ENCODE data around the gene TNFRSF8. TPM values are rescaled to one million over a fixed set of nuclear protein-coding genes. Genes with fewer than 3 reads are reported as not detected.

The TNFRSF8 gene
- total RNA-seq, 1 donor from 2014 or later = not detected

DNA sequence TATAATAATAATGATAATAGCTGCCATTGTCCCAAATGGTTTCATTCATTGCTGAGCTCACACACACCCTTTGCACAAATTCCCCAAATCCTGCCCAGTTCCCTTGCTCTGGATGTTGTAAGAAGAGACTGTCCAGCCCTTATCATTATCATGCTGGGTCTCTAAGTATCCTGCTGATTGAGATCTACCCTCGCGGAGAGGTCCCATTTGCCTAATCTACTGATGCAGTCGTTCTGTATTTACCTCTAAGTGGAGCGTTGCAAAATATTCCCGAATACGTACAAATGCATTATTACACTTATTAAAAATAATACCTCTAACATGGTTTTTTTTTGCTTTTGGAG is 51.2 kb downstream of the TNFRSF8 start:
- no peak for DNase-seq (ENCODE audit: low read depth)
- no peaks in the 10 kb centered on the region for H3K36me3 ChIP-seq (ENCODE audit: control insufficient read depth, insufficient read depth, low read length)
- no peak for TF ChIP-seq CTCF (IDR thresholded peaks at IDR 0.05; ENCODE audit: insufficient read depth, low read length, severe bottlenecking)
- no peak overlapping the region for H3K4me3 ChIP-seq (ENCODE audit: low read depth, low read length)
- FAIRE-seq = no peak
- H3K27me3 ChIP-seq (ENCODE audit: control insufficient read depth, insufficient read depth, low read length) = no peaks in the 10 kb centered on the region

DNA sequence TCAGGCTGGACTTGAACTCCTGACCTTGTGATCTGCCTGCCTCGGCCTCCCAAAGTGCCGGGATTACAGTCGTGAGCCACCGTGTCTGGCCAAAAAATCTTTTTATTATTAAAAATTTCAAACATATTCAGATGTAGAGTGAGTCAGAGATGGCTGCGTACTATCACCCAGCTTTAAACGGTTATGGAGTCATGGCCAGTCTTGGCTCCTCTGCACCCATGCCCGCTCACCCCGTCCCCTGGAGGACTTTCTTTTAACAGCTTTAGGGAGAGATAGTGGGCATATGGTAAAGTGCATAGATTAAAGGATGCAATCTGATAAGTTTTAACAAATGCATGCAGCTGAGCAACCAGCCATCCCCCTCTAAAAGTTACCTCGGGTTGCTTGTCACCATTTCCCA is 51.8 kb downstream of the TNFRSF8 start:
- no peak for TF ChIP-seq CTCF (IDR thresholded peaks at IDR 0.05; ENCODE audit: insufficient read depth, low read length, severe bottlenecking)
- Histone ChIP-seq H3K36me3 (ENCODE audit: control insufficient read depth, insufficient read depth, low read length) (no peaks in the 10 kb centered on the region), H3K4me3 (ENCODE audit: low read depth, low read length) (no peak overlapping the region), H3K27me3 (ENCODE audit: control insufficient read depth, insufficient read depth, low read length) (peaks cover 2% of the 10 kb centered on the region)
- no peak for DNase-seq (ENCODE audit: low read depth)
- FAIRE-seq = no peak

DNA sequence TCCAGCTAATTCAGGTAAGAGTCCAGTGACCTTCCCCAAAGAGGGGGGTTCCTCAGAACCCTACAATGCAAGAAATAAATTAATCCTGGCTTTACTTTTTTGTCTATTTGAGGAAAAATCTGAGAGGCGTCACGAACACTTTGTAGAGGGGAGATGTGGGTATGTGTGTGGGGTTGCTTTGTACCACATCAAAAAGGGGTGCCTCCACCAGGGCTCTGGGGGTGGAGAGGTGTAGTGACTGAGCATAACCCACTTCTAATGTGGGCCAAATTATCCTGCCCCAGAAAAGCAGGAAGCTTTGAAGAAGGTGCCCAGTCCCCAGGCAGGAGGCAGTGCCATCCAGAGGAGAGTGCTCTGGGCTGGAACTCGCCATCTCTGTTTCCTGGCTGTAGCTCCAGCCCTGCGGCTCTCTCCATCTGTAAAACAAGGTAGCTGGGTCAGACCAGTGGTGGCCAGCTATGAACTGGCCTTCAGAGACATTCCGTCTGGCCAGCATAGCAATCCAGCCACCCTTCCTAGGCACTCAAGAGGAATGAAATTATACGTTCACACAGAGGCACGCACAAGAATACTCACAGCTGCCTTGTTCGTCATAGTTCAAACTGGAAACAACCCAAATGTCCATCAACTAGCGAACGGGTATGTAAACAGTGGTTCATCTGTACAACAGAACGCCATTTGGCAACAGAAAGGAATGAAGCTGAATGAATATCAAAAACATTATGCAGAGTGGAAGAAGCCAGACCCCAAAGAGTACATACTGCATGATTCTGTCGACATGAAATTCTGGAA is 58.3 kb downstream of the TNFRSF8 start:
- FAIRE-seq (no peak), DNase-seq (ENCODE audit: low read depth) (peak; percentile 45)
- TF ChIP-seq CTCF (IDR thresholded peaks at IDR 0.05; ENCODE audit: insufficient read depth, low read length, severe bottlenecking) = no peak
- no peak overlapping the region for H3K4me3 ChIP-seq (ENCODE audit: low read depth, low read length)
- no peaks in the 10 kb centered on the region for H3K36me3 ChIP-seq (ENCODE audit: control insufficient read depth, insufficient read depth, low read length)
- H3K27me3 ChIP-seq (ENCODE audit: control insufficient read depth, insufficient read depth, low read length) = peaks cover 21% of the 10 kb centered on the region

GRCh38 chr1:12123172-12123571 is 60.1 kb downstream of the TNFRSF8 start:
- no peaks in the 10 kb centered on the region for H3K36me3 ChIP-seq (ENCODE audit: control insufficient read depth, insufficient read depth, low read length)
- H3K27me3 ChIP-seq (ENCODE audit: control insufficient read depth, insufficient read depth, low read length) = peaks cover 32% of the 10 kb centered on the region
- H3K4me3 ChIP-seq (ENCODE audit: low read depth, low read length) = no peak overlapping the region
- FAIRE-seq (no peak), DNase-seq (ENCODE audit: low read depth) (no peak)
- TF ChIP-seq CTCF (IDR thresholded peaks at IDR 0.05; ENCODE audit: insufficient read depth, low read length, severe bottlenecking) = no peak

DNA sequence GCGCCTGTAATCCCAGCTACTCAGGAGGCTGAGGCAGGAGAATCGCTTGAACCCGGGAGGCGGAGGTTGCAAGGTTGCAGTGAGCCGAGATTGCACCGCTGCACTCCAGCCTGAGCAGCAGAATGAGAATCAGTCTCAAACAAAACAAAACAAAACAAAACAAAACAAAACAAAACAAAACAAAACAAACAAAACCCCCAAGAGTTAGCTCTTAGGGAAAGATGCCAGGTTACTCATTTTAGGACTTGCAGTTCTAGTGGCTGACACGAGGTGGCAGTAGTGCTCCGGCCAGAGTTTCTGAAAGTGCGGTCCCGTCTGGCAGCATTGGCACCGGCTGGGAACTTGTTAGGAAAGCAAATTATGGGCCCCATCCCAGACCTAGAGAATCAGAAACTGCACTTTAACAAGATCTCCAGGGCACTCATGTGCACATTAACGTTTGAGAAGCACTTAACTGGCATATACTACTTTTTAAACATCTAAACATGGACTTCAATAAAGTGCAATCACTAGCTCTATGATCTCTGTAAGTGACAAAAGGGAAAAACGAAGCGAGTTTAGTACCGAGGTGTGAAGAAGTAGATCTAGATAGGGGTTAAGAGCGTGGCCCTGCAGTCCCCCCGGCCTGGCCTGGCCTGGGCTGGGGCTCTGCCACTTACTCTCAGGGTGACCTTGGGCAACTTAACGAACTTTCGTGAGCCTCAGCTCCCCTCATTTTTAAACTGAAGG is 61.8 kb downstream of the TNFRSF8 start:
- FAIRE-seq = no peak

More for the DNA sequence above, 61.8 kb downstream of the TNFRSF8 start:
- Histone ChIP-seq H3K36me3 (ENCODE audit: control insufficient read depth, insufficient read depth, low read length) (no peaks in the 10 kb centered on the region), H3K4me3 (ENCODE audit: low read depth, low read length) (no peak overlapping the region), H3K27me3 (ENCODE audit: control insufficient read depth, insufficient read depth, low read length) (peaks cover 34% of the 10 kb centered on the region)
- TF ChIP-seq CTCF (IDR thresholded peaks at IDR 0.05; ENCODE audit: insufficient read depth, low read length, severe bottlenecking) = peak; percentile 95
- DNase-seq (ENCODE audit: low read depth) = peak; percentile 47
